Measurements from ENCODE around the gene SGPL1. TPM values are rescaled to one million over a fixed set of nuclear protein-coding genes. Genes with fewer than 3 reads are reported as not detected.
"Not testable (repeated sequence)": the region's sequence is repeated elsewhere in the genome, so short reads cannot be mapped to it uniquely, and the experiment has no call there.

SGPL1 gene
- total RNA-seq, 6 experiments from 2014 or later: 22.4 to 30.9 (median 26.0) TPM

- H3K36me3 Mint-ChIP-seq (ENCODE audit: low read depth): peaks cover 17% of the 10 kb centered on the region
- TF ChIP-seq CTCF (IDR thresholded peaks at IDR 0.05): no peak
- H3K27ac Mint-ChIP-seq: no peak overlapping the region
These were observed 43.0 kb downstream of the SGPL1 start for GRCh38 chr10:70858759-70859158.

GRCh38 chr10:70861495-70862197 lies 45.9 kb downstream of the SGPL1 start:
- DNase-seq; H3K4me3 Mint-ChIP-seq; H3K4me1 Mint-ChIP-seq (ENCODE audit: low read depth); H3K27me3 Mint-ChIP-seq (ENCODE audit: insufficient read depth); H3K9me3 Mint-ChIP-seq; H3K27ac Mint-ChIP-seq: not testable (repeated sequence)
- H3K36me3 Mint-ChIP-seq (ENCODE audit: low read depth): peaks cover 17% of the 10 kb centered on the region

More at GRCh38 chr10:70858759-70859158, 43.0 kb downstream of the SGPL1 start:
- Mint-ChIP-seq H3K4me3 (no peak overlapping the region), H3K27me3 (ENCODE audit: insufficient read depth) (no peaks in the 10 kb centered on the region), H3K9me3 (no peaks in the 10 kb centered on the region), H3K4me1 (ENCODE audit: low read depth) (no peaks in the 10 kb centered on the region)
- DNase-seq: no peak

DNA sequence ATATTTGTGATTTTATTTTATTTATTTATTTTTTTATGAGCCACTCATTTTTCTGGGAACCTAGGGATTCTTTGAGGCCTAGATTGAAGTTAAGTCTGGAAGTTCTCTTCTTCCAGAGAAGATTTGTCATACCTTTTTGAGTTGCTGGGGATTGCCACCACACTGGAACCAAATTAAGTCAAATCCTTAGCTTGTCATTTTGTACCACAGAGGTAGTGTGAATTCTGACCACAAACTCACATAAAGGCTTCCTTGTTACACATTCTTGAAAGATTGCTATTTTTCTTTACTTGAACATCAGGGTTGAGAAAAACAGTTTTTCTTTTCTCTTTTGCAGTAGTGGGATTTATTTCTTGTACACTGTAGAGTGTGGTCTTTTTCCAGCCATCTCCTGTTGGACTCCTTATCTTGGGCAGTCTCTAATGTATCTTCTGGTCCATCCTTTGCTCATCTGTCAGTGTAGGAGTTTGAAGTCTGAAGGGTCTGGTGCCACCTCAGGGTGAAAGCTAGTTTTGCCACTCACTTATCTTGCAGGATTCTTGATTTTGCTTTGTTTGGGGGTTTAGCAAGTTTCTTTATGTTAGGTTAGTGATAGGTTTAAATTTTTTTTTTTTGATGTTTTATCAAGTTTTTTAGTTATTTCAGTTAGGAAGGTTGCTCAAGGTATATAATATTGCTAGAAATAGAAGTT lies 47.9 kb downstream of the SGPL1 start:
- DNase-seq: no peak
- Mint-ChIP-seq H3K27ac (no peak overlapping the region), H3K27me3 (ENCODE audit: insufficient read depth) (no peaks in the 10 kb centered on the region), H3K4me1 (ENCODE audit: low read depth) (no peaks in the 10 kb centered on the region), H3K9me3 (no peaks in the 10 kb centered on the region), H3K4me3 (no peak overlapping the region), H3K36me3 (ENCODE audit: low read depth) (peaks cover 15% of the 10 kb centered on the region)
- peak; percentile 33; the same call in 1 of the 2 replicates for TF ChIP-seq CTCF (IDR thresholded peaks at IDR 0.05)

DNA sequence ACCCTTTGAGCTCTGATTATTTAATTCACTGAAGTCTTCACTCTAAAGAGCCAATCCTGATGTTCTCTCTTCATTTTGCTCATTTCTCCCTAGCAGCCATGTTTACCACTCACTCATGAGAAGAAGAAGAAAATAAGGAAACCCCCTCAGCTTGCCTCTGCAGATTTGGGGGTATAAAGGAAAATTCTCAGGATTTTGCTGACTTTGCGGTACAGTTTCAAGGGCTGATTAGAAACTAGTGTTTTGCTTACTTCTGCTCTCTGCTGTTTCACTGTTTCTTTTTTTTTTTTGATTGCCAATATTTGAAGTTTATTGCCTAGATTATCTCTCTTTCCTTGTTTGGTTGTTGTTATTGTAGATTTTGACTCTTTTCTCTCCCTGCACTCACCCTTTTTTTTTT lies 49.2 kb downstream of the SGPL1 start:
- Mint-ChIP-seq H3K27me3 (ENCODE audit: insufficient read depth) (no peaks in the 10 kb centered on the region), H3K9me3 (no peaks in the 10 kb centered on the region), H3K4me3 (no peak overlapping the region), H3K4me1 (ENCODE audit: low read depth) (no peaks in the 10 kb centered on the region), H3K36me3 (ENCODE audit: low read depth) (peaks cover 19% of the 10 kb centered on the region), H3K27ac (no peak overlapping the region)
- no peak for DNase-seq
- TF ChIP-seq CTCF (IDR thresholded peaks at IDR 0.05): no peak

DNA sequence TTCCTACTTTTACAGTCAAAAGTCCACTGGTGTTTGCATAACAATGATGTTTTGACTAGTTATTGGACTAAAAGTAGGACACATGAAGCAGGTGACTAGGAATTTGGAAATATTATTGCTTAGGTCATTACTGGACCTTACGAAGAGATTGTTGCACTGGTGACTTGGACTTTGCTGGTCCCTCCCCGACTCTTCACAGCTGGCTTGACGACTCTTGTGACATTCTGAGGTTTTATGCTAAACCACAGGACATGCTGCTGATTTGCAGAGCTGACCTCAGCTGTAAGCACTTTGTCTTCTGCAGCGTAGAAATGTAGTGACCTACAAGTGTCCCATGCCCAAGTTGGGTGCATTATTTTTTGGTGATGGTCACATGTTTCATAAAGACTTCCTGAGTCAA lies 50.7 kb downstream of the SGPL1 start:
- H3K4me3 Mint-ChIP-seq: no peak overlapping the region
- H3K27me3 Mint-ChIP-seq (ENCODE audit: insufficient read depth): no peaks in the 10 kb centered on the region
- no peaks in the 10 kb centered on the region for H3K9me3 Mint-ChIP-seq
- H3K27ac Mint-ChIP-seq: no peak overlapping the region
- no peaks in the 10 kb centered on the region for H3K4me1 Mint-ChIP-seq (ENCODE audit: low read depth)
- H3K36me3 Mint-ChIP-seq (ENCODE audit: low read depth): peaks cover 13% of the 10 kb centered on the region
- TF ChIP-seq CTCF (IDR thresholded peaks at IDR 0.05): no peak
- DNase-seq: no peak

- no peaks in the 10 kb centered on the region for H3K27me3 Mint-ChIP-seq (ENCODE audit: insufficient read depth)
- no peak overlapping the region for H3K27ac Mint-ChIP-seq
- H3K36me3 Mint-ChIP-seq (ENCODE audit: low read depth): peaks cover 17% of the 10 kb centered on the region
- no peak for TF ChIP-seq CTCF (IDR thresholded peaks at IDR 0.05)
- no peak for DNase-seq
- no peaks in the 10 kb centered on the region for H3K9me3 Mint-ChIP-seq
- H3K4me1 Mint-ChIP-seq (ENCODE audit: low read depth): peaks cover 8% of the 10 kb centered on the region
- no peak overlapping the region for H3K4me3 Mint-ChIP-seq
These were observed 56.5 kb downstream of the SGPL1 start for GRCh38 chr10:70872291-70872690.
